HepG2 (cell line): ENCODE measurements around the gene CLIC1. TPM values are rescaled to one million over a fixed set of nuclear protein-coding genes. Genes with fewer than 3 reads are reported as not detected.
A peak's percentile ranks its signal among the peaks of the same experiment; 100 is the strongest.

Source experiments
- ARID2 ChIP-seq: sonication (generic); formaldehyde crosslinking; IDR thresholded peaks from 2 replicates; pipeline ENCODE4 v1.8.1; 2022; ENCODE audit warnings: mild to moderate bottlenecking, missing genetic modification reagents, borderline replicate concordance
- ATF1 ChIP-seq: IDR thresholded peaks from 2 replicates; pipeline ENCODE4 v1.6.1; 2016; ENCODE audit warnings: mild to moderate bottlenecking, control low read depth
- CC2D1A ChIP-seq: sonication (generic); formaldehyde crosslinking; IDR thresholded peaks from 2 replicates; pipeline ENCODE4 v1.8.1; 2023; ENCODE audit warnings: mild to moderate bottlenecking, missing genetic modification reagents
- CENPBD1 ChIP-seq: sonication (generic); formaldehyde crosslinking; IDR thresholded peaks from 2 replicates; pipeline ENCODE4 v1.8.0; 2022; ENCODE audit warnings: missing genetic modification reagents, low read depth, mild to moderate bottlenecking, borderline replicate concordance
- KDM5B ChIP-seq: sonication (generic); formaldehyde crosslinking; IDR thresholded peaks from 2 replicates; pipeline ENCODE4 v1.4.0; 2020; ENCODE audit warnings: missing genetic modification reagents, mild to moderate bottlenecking, borderline replicate concordance
- MAFK ChIP-seq, 2 experiments: IDR thresholded peaks in 1 of 2; conservative IDR thresholded peaks in 1 of 2; 2 replicates each; pipeline ENCODE4 v1.6.1; 2011; ENCODE audit warnings: improper control_type of control experiment in 2 of 2, low read length in 2 of 2
- MEIS1 ChIP-seq: sonication (generic); formaldehyde crosslinking; IDR thresholded peaks from 2 replicates; pipeline ENCODE4 v1.9.0; 2021; ENCODE audit warnings: mild to moderate bottlenecking, missing genetic modification reagents, moderate library complexity, borderline replicate concordance
- NR2F6 ChIP-seq, 2 experiments: IDR thresholded peaks; 2 replicates each; pipeline ENCODE4 v1.6.1; 2016; ENCODE audit warnings: antibody characterized with exemption in 1 of 2, mild to moderate bottlenecking in 1 of 2
- PHF20 ChIP-seq: sonication (generic); formaldehyde crosslinking; IDR thresholded peaks from 2 replicates; pipeline ENCODE4 v1.5.0; 2020; ENCODE audit warnings: mild to moderate bottlenecking, missing genetic modification reagents
- PRDM15 ChIP-seq: sonication (generic); formaldehyde crosslinking; IDR thresholded peaks from 2 replicates; pipeline ENCODE4 v1.4.0; 2020; ENCODE audit warnings: missing genetic modification reagents
- PRDM4 ChIP-seq: sonication (generic); formaldehyde crosslinking; IDR thresholded peaks from 2 replicates; pipeline ENCODE4 v1.9.0; 2021; ENCODE audit warnings: missing genetic modification reagents, borderline replicate concordance
- SOX13 ChIP-seq, 3 experiments: fragments of 450-650 bp in 1 of 3; sonication (generic) in 1 of 3; formaldehyde crosslinking in 1 of 3; IDR thresholded peaks in 2 of 3; conservative IDR thresholded peaks in 1 of 3; 2 replicates each; pipeline versions ENCODE4 v1.5.0 to v1.6.1; 2016 to 2020; ENCODE audit warnings: antibody characterized with exemption in 1 of 3, mild to moderate bottlenecking in 1 of 3, missing compliant biosample characterization in 1 of 3, missing genetic modification reagents in 1 of 3, moderate library complexity in 1 of 3
- WIZ ChIP-seq: sonication (generic); formaldehyde crosslinking; IDR thresholded peaks from 2 replicates; pipeline ENCODE4 v1.5.1; 2020; ENCODE audit warnings: mild to moderate bottlenecking, missing genetic modification reagents
- ZKSCAN8 ChIP-seq: IDR thresholded peaks from 2 replicates; pipeline ENCODE4 v1.6.1; 2016; ENCODE audit warnings: borderline replicate concordance, missing genetic modification reagents, missing compliant biosample characterization
- ZNF432 ChIP-seq: sonication (generic); formaldehyde crosslinking; IDR thresholded peaks from 2 replicates; pipeline ENCODE4 v1.5.0; 2020; ENCODE audit warnings: missing genetic modification reagents, mild to moderate bottlenecking, borderline replicate concordance
- ZNF547 ChIP-seq: sonication (generic); formaldehyde crosslinking; IDR thresholded peaks from 2 replicates; pipeline ENCODE4 v1.5.1; 2020; ENCODE audit warnings: mild to moderate bottlenecking, missing genetic modification reagents
- ZNF670 ChIP-seq: sonication (generic); formaldehyde crosslinking; IDR thresholded peaks from 2 replicates; pipeline ENCODE4 v1.8.0; 2022; ENCODE audit warnings: mild to moderate bottlenecking, missing genetic modification reagents, borderline replicate concordance
- ZNF770 ChIP-seq: sonication (generic); formaldehyde crosslinking; IDR thresholded peaks from 2 replicates; pipeline ENCODE4 v1.5.0; 2020; ENCODE audit warnings: mild to moderate bottlenecking, missing genetic modification reagents
- ZNF83 ChIP-seq: sonication (generic); formaldehyde crosslinking; IDR thresholded peaks from 2 replicates; pipeline ENCODE4 v1.4.0; 2020; ENCODE audit warnings: missing genetic modification reagents, mild to moderate bottlenecking, borderline replicate concordance
- polyA plus RNA-seq, 8 experiments: library from polyadenylated mRNA; depleted of rRNA in 3 of 8; stranded (reverse) in 7 of 8; unstranded in 1 of 8; fragments of >200 nt; fragmentation: Illumina TruSeq in 4 of 8; extraction: Trizol in 4 of 8; gene quantifications; 2 replicates each; pipeline versions ENCODE4 v1.2.1 to v1.2.3, GENCODE V29; 2011 to 2016; ENCODE audit warnings: low read depth in 4 of 8, missing spikeins in 1 of 8, mixed read lengths in 1 of 8; ENCODE audit not compliant: insufficient read depth in 1 of 8
- total RNA-seq, 5 experiments: library from RNA; depleted of rRNA; stranded (reverse); fragments of >200 nt; fragmentation: Illumina TruSeq; extraction: Trizol; gene quantifications; 2 replicates each; pipeline ENCODE4 v1.2.3, GENCODE V29; 2016; ENCODE audit warnings: low read depth in 1 of 5

The CLIC1 gene
- total and polyA plus RNA-seq, 2 of the 13 experiments (the other 11 are each of a cell fraction or from before 2014, with no cell fraction given), result 602 to 891 TPM

- TF ChIP-seq ZNF770 (CRISPR knock-in tag) (peak; percentile 66; the same call in 1 of the 2 replicates), CENPBD1 (CRISPR knock-in tag) (no peak), ARID2 (CRISPR knock-in tag) (no peak), PRDM15 (CRISPR knock-in tag) (no peak), ZNF547 (peak; percentile 87), MAFK (conservative IDR thresholded peaks at IDR 0.05 in 1 of 2, IDR thresholded peaks at IDR 0.05 in 1 of 2; ENCODE audit: low read length in 2 of 2) (no peak), ZNF432 (CRISPR knock-in tag) (no peak), KDM5B (CRISPR knock-in tag) (peak; percentile 63), CC2D1A (CRISPR knock-in tag) (0 out of 2 replicates have a peak, but pooled peaks have one; percentile 14), PHF20 (CRISPR knock-in tag) (no peak), PRDM4 (CRISPR knock-in tag) (no peak), ZNF670 (CRISPR knock-in tag) (no peak), ZKSCAN8 (no peak), MEIS1 (CRISPR knock-in tag) (no peak), WIZ (CRISPR knock-in tag) (no peak), ZNF83 (no peak), NR2F6 (IDR thresholded peaks at IDR 0.05) (no peak), NR2F6 (CRISPR knock-in tag; IDR thresholded peaks at IDR 0.05) (no peak), ATF1 (CRISPR knock-in tag) (no peak), SOX13 (IDR thresholded peaks at IDR 0.05) (no peak), SOX13 (CRISPR knock-in tag; conservative IDR thresholded peaks at IDR 0.05 in 1 of 2, IDR thresholded peaks at IDR 0.05 in 1 of 2) (peak in 1 of 2 experiments; percentile 25; a peak in 1 of 4 replicates)
Observed at GRCh38 chr6:31765910-31766794, 29.8 kb upstream of the CLIC1 start (continued).
